ENCODE data around the gene EEF1G. TPM values are rescaled to one million over a fixed set of nuclear protein-coding genes. Genes with fewer than 3 reads are reported as not detected.
A peak's percentile ranks its signal among the peaks of the same experiment; 100 is the strongest.

Gene EEF1G
- total RNA-seq, 1 experiment from 2014 or later: 1,351 TPM

- Histone ChIP-seq H3K27me3 (ENCODE audit: low read length) (no peaks in the 10 kb centered on the region), H3K36me3 (ENCODE audit: insufficient read depth, low read length) (peaks cover 14% of the 10 kb centered on the region), H3K4me3 (ENCODE audit: low read length) (no peak overlapping the region), H3K9ac (ENCODE audit: low read length) (no peak overlapping the region), H4K20me1 (ENCODE audit: insufficient read depth, low read depth, low read length) (peaks cover 28% of the 10 kb centered on the region; the same call in 1 of the 2 replicates), H3K27ac (ENCODE audit: low read length) (no peak overlapping the region), H3K9me3 (ENCODE audit: low read length) (no peaks in the 10 kb centered on the region), H3K79me2 (ENCODE audit: low read length) (peaks cover 7% of the 10 kb centered on the region), H3K9me2 (replicated peaks; ENCODE audit: insufficient read depth, low read length) (no peaks in the 10 kb centered on the region), H2AFZ (ENCODE audit: low read length) (no peak overlapping the region), H3K4me2 (ENCODE audit: low read depth, low read length, poor library complexity, severe bottlenecking) (no peak overlapping the region), H3K4me1 (ENCODE audit: low read length) (peaks cover 28% of the 10 kb centered on the region)
- DNase-seq: no peak
Observed at GRCh38 chr11:62605902-62606301, 32.2 kb upstream of the EEF1G start.

GRCh38 chr11:62605467-62605866, 31.8 kb upstream of the EEF1G start:
- Histone ChIP-seq H3K4me3 (ENCODE audit: low read length) (no peak overlapping the region), H3K27me3 (ENCODE audit: low read length) (no peaks in the 10 kb centered on the region), H3K79me2 (ENCODE audit: low read length) (peaks cover 11% of the 10 kb centered on the region), H4K20me1 (ENCODE audit: insufficient read depth, low read depth, low read length) (peaks cover 28% of the 10 kb centered on the region; the same call in 1 of the 2 replicates), H3K4me1 (ENCODE audit: low read length) (peaks cover 26% of the 10 kb centered on the region), H3K36me3 (ENCODE audit: insufficient read depth, low read length) (peaks cover 14% of the 10 kb centered on the region), H3K4me2 (ENCODE audit: low read depth, low read length, poor library complexity, severe bottlenecking) (no peak overlapping the region), H2AFZ (ENCODE audit: low read length) (no peak overlapping the region), H3K9me2 (replicated peaks; ENCODE audit: insufficient read depth, low read length) (no peaks in the 10 kb centered on the region), H3K9ac (ENCODE audit: low read length) (no peak overlapping the region), H3K27ac (ENCODE audit: low read length) (no peak overlapping the region), H3K9me3 (ENCODE audit: low read length) (no peaks in the 10 kb centered on the region)
- no peak for DNase-seq

GRCh38 chr11:62604460-62605120, 30.9 kb upstream of the EEF1G start:
- DNase-seq: no peak
- Histone ChIP-seq H3K4me2 (ENCODE audit: low read depth, low read length, poor library complexity, severe bottlenecking) (no peak overlapping the region), H3K36me3 (ENCODE audit: insufficient read depth, low read length) (peaks cover 20% of the 10 kb centered on the region), H3K27ac (ENCODE audit: low read length) (no peak overlapping the region), H3K79me2 (ENCODE audit: low read length) (peaks cover 20% of the 10 kb centered on the region), H4K20me1 (ENCODE audit: insufficient read depth, low read depth, low read length) (peaks cover 32% of the 10 kb centered on the region; the same call in 1 of the 2 replicates), H3K4me1 (ENCODE audit: low read length) (peaks cover 35% of the 10 kb centered on the region), H3K4me3 (ENCODE audit: low read length) (no peak overlapping the region), H3K27me3 (ENCODE audit: low read length) (no peaks in the 10 kb centered on the region), H3K9me3 (ENCODE audit: low read length) (no peaks in the 10 kb centered on the region), H3K9ac (ENCODE audit: low read length) (no peak overlapping the region), H2AFZ (ENCODE audit: low read length) (no peak overlapping the region), H3K9me2 (replicated peaks; ENCODE audit: insufficient read depth, low read length) (no peaks in the 10 kb centered on the region)

- H3K36me3 ChIP-seq (ENCODE audit: insufficient read depth, low read length): peaks cover 24% of the 10 kb centered on the region
- H3K79me2 ChIP-seq (ENCODE audit: low read length): peaks cover 25% of the 10 kb centered on the region
- no peak overlapping the region for H3K9ac ChIP-seq (ENCODE audit: low read length)
Observed at GRCh38 chr11:62603776-62604299, 30.1 kb upstream of the EEF1G start.

GRCh38 chr11:62603072-62603408, 29.3 kb upstream of the EEF1G start:
- Histone ChIP-seq H3K36me3 (ENCODE audit: insufficient read depth, low read length) (peaks cover 32% of the 10 kb centered on the region), H4K20me1 (ENCODE audit: insufficient read depth, low read depth, low read length) (peaks cover 28% of the 10 kb centered on the region; the same call in 1 of the 2 replicates), H3K27ac (ENCODE audit: low read length) (no peak overlapping the region), H3K9ac (ENCODE audit: low read length) (no peak overlapping the region), H3K9me2 (replicated peaks; ENCODE audit: insufficient read depth, low read length) (no peaks in the 10 kb centered on the region), H3K9me3 (ENCODE audit: low read length) (no peaks in the 10 kb centered on the region), H2AFZ (ENCODE audit: low read length) (no peak overlapping the region), H3K4me3 (ENCODE audit: low read length) (no peak overlapping the region), H3K4me2 (ENCODE audit: low read depth, low read length, poor library complexity, severe bottlenecking) (no peak overlapping the region), H3K4me1 (ENCODE audit: low read length) (peaks cover 44% of the 10 kb centered on the region), H3K79me2 (ENCODE audit: low read length) (peaks cover 33% of the 10 kb centered on the region), H3K27me3 (ENCODE audit: low read length) (no peaks in the 10 kb centered on the region)
- DNase-seq: peak; percentile 39

More at GRCh38 chr11:62603776-62604299, 30.1 kb upstream of the EEF1G start:
- Histone ChIP-seq H3K4me3 (ENCODE audit: low read length) (no peak overlapping the region), H3K4me2 (ENCODE audit: low read depth, low read length, poor library complexity, severe bottlenecking) (no peak overlapping the region), H3K27ac (ENCODE audit: low read length) (no peak overlapping the region), H3K27me3 (ENCODE audit: low read length) (no peaks in the 10 kb centered on the region), H3K9me3 (ENCODE audit: low read length) (no peaks in the 10 kb centered on the region), H3K9me2 (replicated peaks; ENCODE audit: insufficient read depth, low read length) (no peaks in the 10 kb centered on the region), H2AFZ (ENCODE audit: low read length) (no peak overlapping the region), H4K20me1 (ENCODE audit: insufficient read depth, low read depth, low read length) (peaks cover 33% of the 10 kb centered on the region; the same call in 1 of the 2 replicates), H3K4me1 (ENCODE audit: low read length) (peaks cover 42% of the 10 kb centered on the region)
- peak; percentile 41 for DNase-seq

- peaks cover 38% of the 10 kb centered on the region for H3K4me1 ChIP-seq (ENCODE audit: low read length)
- H3K9me3 ChIP-seq (ENCODE audit: low read length): no peaks in the 10 kb centered on the region
- H3K4me3 ChIP-seq (ENCODE audit: low read length): peak overlapping the region; percentile 35; the same call in 1 of the 2 replicates
- H4K20me1 ChIP-seq (ENCODE audit: insufficient read depth, low read depth, low read length): peaks cover 30% of the 10 kb centered on the region; the same call in 1 of the 2 replicates
- peak overlapping the region; percentile 47 for H3K27ac ChIP-seq (ENCODE audit: low read length)
- peaks cover 39% of the 10 kb centered on the region for H3K36me3 ChIP-seq (ENCODE audit: insufficient read depth, low read length)
- H3K4me2 ChIP-seq (ENCODE audit: low read depth, low read length, poor library complexity, severe bottlenecking): peak overlapping the region; percentile 43
- no peak overlapping the region for H2AFZ ChIP-seq (ENCODE audit: low read length)
- no peaks in the 10 kb centered on the region for H3K9me2 ChIP-seq (replicated peaks; ENCODE audit: insufficient read depth, low read length)
- peaks cover 38% of the 10 kb centered on the region for H3K79me2 ChIP-seq (ENCODE audit: low read length)
- peak overlapping the region; percentile 49 for H3K9ac ChIP-seq (ENCODE audit: low read length)
- no peaks in the 10 kb centered on the region for H3K27me3 ChIP-seq (ENCODE audit: low read length)
- DNase-seq: peak; percentile 39
Observed at GRCh38 chr11:62602141-62603071, 28.7 kb upstream of the EEF1G start.

GRCh38 chr11:62601372-62602140, 27.9 kb upstream of the EEF1G start, which contains the start of gene MTA2:
Gene MTA2 (minus strand): TSS chr11:62601865. CDS start chr11:62601450, 415 bp downstream.
- Histone ChIP-seq H3K9me3 (ENCODE audit: low read length) (no peaks in the 10 kb centered on the region), H2AFZ (ENCODE audit: low read length) (peak within 1 kb of the TSS; percentile 45; the same call in 1 of the 2 replicates), H3K4me1 (ENCODE audit: low read length) (peaks cover 30% of the 10 kb centered on the region), H3K79me2 (ENCODE audit: low read length) (peaks cover 38% of the 10 kb centered on the region), H3K36me3 (ENCODE audit: insufficient read depth, low read length) (peaks cover 40% of the 10 kb centered on the region), H3K4me2 (ENCODE audit: low read depth, low read length, poor library complexity, severe bottlenecking) (peak within 1 kb of the TSS; percentile 78), H3K4me3 (ENCODE audit: low read length) (peak within 1 kb of the TSS; percentile 80), H3K9ac (ENCODE audit: low read length) (peak within 1 kb of the TSS; percentile 100), H3K27me3 (ENCODE audit: low read length) (no peaks in the 10 kb centered on the region), H3K27ac (ENCODE audit: low read length) (peak within 1 kb of the TSS; percentile 89), H4K20me1 (ENCODE audit: insufficient read depth, low read depth, low read length) (peaks cover 25% of the 10 kb centered on the region; the same call in 1 of the 2 replicates), H3K9me2 (replicated peaks; ENCODE audit: insufficient read depth, low read length) (no peaks in the 10 kb centered on the region)
- DNase-seq: peak; percentile 100

Data from Karpas-422 (cell line).